Urothelium cell line (cell line): ENCODE results near the gene FCRL4.
A peak's percentile ranks its signal among the peaks of the same experiment; 100 is the strongest.
"Not testable (repeated sequence)": the region's sequence is repeated elsewhere in the genome, so short reads cannot be mapped to it uniquely, and the experiment has no call there.

ENCODE experiments used
- DNase-seq: peaks from one replicate; pipeline ENCODE4 v3.0.0; 2011; ENCODE audit warnings: low spot score, mixed read lengths
- FAIRE-seq: peaks from 2 replicates; lab custom pipeline; 2011; peaks lifted over from hg19 to GRCh38; lab: Jason Lieb, UNC

Gene FCRL4

GRCh38 chr1:157551694-157552693 is 45.9 kb downstream of the FCRL4 start, which contains the start of gene FCRL5:
FCRL5 (minus strand) TSS chr1:157552515; CDS start chr1:157552362, 153 bp downstream.
- DNase-seq (no peak), FAIRE-seq (no peak)

DNA sequence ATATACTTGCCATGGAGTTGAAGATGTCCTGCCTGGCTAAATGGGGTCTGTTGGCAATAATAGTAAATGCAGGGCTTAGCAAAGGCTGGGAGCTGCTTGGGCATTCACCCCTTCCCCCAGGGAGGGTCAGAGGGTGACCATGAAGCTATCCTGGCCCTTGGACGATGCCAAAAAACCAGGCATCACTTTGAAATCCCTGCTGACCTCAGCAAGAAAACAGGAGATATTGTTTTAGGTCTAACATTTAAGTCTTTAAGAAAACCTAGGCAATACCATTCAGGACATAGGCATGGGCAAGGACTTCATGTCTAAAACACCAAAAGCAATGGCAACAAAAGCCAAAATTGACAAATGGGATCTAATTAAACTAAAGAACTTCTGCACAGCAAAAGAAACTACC is 49.8 kb downstream of the FCRL4 start:
- not testable (repeated sequence) for DNase-seq, FAIRE-seq

DNA sequence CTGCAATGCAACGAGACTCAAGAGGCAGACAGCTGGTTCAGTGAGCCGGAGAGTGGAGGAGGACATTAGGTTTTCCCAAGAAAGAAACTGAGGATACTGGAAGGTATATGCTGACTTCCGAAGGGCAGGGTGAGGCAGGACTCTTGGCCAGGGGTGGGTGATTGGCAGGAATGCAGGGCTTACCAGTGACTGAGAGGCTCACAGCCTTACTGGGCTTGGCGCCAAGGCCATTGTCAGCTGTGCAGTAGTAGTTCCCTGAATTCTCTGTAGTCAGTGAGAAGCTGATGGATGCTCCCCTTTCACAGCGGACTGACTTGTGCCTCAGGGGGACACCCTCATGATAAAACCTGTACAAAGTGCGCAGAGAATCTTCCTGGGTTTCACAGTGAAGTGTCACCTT is 55.2 kb downstream of the FCRL4 start:
- peak; percentile 44 for DNase-seq
- peak; percentile 9 for FAIRE-seq

- no peak for FAIRE-seq
- no peak for DNase-seq
Measured at GRCh38 chr1:157540852-157541251, 57.0 kb downstream of the FCRL4 start.

DNA sequence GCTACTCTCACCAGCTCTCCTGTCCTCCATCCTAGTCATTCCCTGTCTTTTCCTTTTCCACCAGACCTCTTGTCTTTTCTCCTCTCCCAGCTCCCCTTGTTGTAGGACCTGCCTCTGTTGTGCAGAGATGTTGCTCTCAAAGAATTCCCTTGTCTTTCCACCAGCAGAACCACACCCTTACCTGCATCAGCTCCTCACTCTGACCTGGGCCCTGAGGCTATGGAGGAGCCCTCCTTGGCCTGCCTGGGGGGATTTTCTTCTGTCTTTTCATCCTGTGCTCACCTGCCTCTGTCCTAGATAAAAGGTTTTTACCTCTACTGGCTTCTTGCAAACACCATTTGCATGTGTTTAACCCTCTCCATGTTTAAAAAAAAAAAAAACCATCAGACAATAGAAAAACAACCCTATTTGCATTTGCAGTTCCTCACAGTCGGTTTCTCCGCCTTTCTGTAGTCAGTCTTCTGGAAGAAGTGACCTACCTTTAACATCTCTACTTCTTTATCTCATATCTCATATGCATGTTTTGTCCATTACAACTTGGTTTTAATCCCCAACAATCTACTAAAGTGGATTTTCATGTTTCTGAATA is 57.6 kb downstream of the FCRL4 start:
- DNase-seq (no peak), FAIRE-seq (no peak)

- FAIRE-seq: no peak
Measured at GRCh38 chr1:157539568-157539967, 58.3 kb downstream of the FCRL4 start.

GRCh38 chr1:157532569-157532968 is 65.3 kb downstream of the FCRL4 start:
- FAIRE-seq (no peak), DNase-seq (no peak)

More at GRCh38 chr1:157539568-157539967, 58.3 kb downstream of the FCRL4 start:
- DNase-seq: no peak

DNA sequence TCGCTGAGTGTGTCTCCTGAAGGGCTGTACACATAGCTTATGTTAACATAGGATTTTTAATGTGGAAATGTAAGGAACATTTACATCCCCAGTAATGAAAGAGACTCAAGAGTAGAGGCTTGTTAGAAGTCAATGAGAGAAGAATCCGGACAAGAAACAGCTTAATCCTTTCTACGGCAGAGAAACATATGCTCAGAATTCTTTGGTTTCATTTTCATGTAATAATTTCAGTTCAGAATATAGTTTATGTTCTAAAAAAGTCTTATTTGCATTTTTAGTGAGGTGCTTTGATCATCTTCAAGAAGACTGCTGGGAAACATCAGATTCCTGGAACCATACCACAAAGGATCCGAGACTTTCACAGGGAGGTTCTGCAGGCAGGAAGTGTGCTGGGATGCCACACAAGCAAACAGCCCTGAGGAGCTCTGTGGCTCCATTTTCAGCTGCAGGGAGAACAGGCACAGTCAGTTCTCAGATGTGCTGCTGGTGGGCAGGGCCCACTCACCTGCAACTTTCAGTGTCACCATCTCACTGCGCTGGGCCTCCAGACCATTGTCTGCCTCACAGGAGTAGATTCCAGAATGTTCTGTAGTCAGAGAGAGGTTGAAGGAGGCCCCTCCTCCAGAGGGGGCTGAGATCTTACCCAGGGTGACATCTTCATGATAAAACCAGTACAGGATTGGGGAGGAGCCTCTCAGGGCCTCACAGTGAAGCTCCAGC is 74.0 kb downstream of the FCRL4 start:
- FAIRE-seq: no peak
- no peak for DNase-seq
